GM20000 (cell line): ENCODE results near the gene NEUROD1.

Experiments used
- DNase-seq: peaks from one replicate; pipeline ENCODE4 v3.0.0; 2012; ENCODE audit warnings: low spot score
- TF ChIP-seq, protein P1 (sequence below): IDR thresholded peaks from 2 replicates; pipeline ENCODE4 v1.5.1; 2012; ENCODE audit warnings: mild to moderate bottlenecking, control low read depth; ENCODE audit errors: extremely low read depth, missing control alignments

NEUROD1 gene

GRCh38 chr2:181677912-181678586 is 2.3 kb downstream of the NEUROD1 start:
- DNase-seq = peak; percentile 67
- TF ChIP-seq, protein P1, sequence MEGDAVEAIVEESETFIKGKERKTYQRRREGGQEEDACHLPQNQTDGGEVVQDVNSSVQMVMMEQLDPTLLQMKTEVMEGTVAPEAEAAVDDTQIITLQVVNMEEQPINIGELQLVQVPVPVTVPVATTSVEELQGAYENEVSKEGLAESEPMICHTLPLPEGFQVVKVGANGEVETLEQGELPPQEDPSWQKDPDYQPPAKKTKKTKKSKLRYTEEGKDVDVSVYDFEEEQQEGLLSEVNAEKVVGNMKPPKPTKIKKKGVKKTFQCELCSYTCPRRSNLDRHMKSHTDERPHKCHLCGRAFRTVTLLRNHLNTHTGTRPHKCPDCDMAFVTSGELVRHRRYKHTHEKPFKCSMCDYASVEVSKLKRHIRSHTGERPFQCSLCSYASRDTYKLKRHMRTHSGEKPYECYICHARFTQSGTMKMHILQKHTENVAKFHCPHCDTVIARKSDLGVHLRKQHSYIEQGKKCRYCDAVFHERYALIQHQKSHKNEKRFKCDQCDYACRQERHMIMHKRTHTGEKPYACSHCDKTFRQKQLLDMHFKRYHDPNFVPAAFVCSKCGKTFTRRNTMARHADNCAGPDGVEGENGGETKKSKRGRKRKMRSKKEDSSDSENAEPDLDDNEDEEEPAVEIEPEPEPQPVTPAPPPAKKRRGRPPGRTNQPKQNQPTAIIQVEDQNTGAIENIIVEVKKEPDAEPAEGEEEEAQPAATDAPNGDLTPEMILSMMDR = no peak

DNA sequence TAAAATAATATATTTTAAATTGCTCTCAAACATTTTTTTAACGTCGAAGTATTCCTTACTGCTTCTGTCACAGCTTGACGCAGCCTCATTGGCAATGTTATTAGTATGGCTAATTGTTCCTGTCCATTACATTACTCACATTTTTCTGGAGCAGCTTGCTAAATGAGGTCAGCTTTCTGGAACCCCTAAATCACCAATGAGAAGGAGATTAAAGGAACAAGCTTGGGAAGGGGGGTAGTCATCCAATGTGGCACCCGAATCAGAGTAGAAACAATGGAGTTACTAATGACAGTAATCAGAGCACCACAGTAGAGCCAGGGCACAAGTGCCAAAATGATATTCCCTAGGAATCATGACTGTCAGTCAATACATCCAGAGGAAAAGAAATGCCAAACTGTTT is 5.1 kb downstream of the NEUROD1 start:
- DNase-seq = no peak
- TF ChIP-seq, protein P1 = no peak

- TF ChIP-seq, protein P1 = no peak
- DNase-seq = no peak
Measured at GRCh38 chr2:181674461-181674860, 5.9 kb downstream of the NEUROD1 start.

- no peak for DNase-seq
- TF ChIP-seq, protein P1 = no peak
Measured at GRCh38 chr2:181673173-181673572, 7.1 kb downstream of the NEUROD1 start.

DNA sequence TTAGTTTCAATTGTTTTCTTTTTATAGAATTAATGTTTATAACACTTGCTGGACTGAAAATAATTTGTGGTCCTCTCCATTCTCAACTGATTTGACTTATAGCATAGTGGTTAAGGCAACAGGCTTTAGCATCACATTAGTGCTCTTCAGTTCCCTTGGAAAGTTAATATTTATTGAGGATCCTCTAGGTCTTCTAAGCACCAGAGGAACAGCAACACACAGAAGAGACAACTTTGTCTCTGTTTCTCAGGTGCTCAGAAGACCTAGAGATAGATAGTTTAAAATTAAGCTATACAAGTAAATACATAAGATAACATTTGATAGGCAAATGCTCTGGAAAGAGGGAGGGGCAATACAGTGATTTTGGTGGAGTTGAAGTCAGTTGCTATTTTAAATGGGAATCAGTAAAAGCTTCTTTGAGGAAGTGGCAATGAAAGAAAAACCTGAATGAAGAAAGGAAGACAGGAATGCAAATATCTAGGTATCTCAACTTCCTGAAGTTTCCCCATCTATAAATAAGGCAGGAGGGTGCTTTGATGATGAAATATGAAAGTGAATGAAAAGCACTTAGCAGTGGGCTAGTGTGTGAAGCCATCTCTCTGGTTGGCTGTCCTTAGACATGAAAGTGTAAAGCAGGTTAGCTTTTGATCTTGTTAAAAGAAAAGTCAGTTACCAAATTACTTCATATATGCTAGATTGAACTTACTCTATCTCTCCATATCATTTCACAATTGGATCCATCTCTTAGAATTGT is 7.9 kb downstream of the NEUROD1 start:
- DNase-seq = no peak
- TF ChIP-seq, protein P1 = no peak

DNA sequence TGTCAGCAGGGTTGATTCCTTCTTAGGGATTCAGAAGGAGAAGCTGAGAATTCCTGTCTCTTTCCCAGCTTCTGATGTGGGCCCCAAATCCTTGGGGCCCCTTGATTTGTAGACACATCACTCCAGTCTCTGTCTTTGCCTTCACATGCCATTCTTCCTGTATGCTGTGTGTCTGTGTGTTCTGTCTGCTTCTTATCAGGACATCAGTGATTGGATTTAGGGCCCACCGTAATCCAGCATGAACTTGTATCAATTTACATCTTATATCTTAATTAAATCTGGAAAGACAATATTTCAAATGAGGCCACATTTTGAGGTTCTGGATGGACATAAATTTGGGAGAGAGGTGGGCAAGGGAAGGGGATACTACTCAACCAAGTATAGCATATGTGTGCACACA is 9.7 kb downstream of the NEUROD1 start:
- TF ChIP-seq, protein P1 = no peak
- no peak for DNase-seq

GRCh38 chr2:181667234-181667633 is 13.1 kb downstream of the NEUROD1 start:
- TF ChIP-seq, protein P1 = no peak
- DNase-seq = no peak
